GM19023 (cell line): ENCODE results near the gene ARHGEF7.

Experiments
- ATAC-seq: cut with Tn5 transposase; IDR thresholded peaks from one replicate; pipeline ENCODE4 v1.9.1; 2021; ENCODE audit warnings: mild to moderate bottlenecking, moderate library complexity; ENCODE audit not compliant: unreplicated experiment

The ARHGEF7 gene

GRCh38 chr13:111216166-111216960, 101.3 kb downstream of the ARHGEF7 start:
- peak; percentile 53 for ATAC-seq

- ATAC-seq: no peak
These were observed 102.5 kb downstream of the ARHGEF7 start for GRCh38 chr13:111217641-111218040.

GRCh38 chr13:111219280-111219679, 104.2 kb downstream of the ARHGEF7 start:
- ATAC-seq: no peak

DNA sequence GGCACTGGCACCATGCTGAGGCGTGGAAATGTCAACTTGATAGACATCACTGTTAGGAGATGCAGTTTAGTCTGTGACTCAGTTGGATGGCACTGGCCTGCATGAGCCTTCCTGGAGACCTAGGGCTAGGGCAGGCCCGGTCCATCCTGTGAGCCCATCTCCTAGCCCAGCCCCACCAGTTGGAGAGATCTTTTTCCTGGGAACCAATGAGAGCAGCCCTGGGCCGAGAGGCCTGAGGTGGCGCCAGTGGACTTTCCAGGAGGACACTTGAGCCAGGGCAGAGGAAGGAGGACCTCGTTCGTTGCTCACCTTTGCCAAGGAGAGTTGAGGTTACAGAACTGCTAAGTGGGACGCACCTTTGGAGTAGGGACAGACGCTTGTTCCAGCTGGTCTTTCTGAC, 104.8 kb downstream of the ARHGEF7 start:
- no peak for ATAC-seq

- ATAC-seq: no peak
These were observed 110.1 kb downstream of the ARHGEF7 start for GRCh38 chr13:111225166-111225565.

DNA sequence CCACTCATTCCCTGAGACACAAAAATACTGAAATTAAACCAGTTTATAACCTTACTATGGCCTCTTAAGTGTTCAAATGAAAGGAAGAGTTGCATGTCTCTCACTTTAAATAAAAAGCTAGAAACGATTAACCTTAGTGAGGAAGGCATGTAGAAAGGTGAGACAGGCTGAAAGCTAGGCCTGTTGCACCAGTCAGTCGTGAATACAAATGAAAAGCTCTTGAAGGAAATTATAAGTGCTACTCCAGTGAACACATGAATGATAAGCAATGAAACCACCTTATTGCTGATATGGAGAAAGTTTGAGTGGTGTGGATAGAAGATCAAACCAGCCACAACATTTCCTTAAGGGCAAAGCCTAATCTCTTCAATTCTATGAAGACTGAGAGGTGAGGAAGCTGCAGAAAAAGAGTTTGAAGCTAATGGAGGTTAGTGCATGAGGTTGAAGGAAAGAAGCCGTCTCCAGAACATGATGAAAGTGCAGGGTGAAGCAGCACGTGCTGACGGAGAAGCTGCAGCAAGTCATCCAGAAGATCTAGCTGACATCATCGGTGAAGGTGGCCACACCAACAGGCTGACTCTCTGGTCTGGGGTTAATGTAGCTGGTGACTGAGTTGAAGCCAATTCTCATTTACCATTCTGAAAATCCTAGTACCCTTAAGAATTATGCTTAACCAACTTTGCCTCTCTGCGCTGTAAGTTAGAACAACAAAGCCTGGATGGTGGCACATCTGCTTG, 110.9 kb downstream of the ARHGEF7 start:
- no peak for ATAC-seq

DNA sequence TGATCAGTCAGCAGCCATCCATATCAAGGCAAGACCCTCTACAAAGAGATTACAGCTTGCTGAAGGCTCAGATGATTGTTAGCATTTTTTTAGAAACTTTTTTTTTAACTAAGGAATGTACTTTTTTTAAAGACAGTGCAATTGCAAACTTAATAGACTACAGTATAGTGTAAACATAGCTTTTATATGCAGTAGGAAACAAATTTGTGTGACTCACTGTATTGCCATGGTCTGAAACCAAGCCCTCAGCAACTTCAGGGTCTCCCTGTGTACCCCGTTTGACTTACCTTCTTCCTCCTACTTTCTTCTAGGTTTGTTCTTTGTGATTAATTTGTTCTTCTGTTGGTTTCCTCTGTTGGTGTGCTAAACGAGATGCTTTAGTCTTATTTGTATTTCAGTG, 112.3 kb downstream of the ARHGEF7 start:
- ATAC-seq: no peak

DNA sequence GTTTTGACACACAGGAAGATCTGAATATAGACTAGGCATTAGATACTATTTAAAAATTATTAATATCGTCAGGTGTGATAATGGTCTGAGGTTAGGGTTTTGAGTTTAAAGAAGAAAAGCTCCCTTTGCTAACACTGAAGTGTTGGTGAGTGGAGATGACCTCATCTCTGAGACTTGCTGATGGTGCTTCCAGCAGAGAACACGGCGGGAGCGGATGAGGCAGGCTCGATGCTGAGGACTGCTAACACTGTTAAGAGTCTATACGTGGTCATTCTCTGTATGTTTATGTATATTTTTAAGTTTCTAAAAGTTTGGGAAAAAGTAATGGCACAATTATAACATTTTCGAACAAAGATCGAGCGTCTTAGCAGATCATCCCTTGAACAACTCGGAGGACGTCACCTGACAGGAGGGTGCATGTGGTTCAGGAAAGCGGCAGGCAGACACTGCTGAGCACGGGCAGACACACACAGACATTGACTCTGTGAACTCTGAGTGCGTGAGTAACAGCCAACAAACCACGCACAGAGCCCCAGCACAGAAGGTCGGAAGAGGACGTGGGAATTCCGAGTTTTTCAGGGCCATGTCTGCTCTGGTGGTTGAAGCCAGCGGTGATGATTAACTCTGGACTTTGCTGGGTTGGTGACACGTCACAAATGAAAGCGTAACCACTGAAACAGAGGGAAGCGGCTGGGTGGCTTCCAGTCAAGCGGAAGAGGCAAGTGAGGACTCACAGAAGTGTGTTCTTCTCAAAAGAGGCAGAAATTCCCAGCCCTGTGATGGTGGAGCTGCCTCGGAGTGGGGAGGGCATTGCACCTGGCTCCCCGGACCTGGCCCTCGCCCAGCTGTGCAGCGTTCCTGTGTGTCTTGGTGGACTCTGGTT, 113.4 kb downstream of the ARHGEF7 start:
- ATAC-seq: no peak

- ATAC-seq: no peak
These were observed 115.3 kb downstream of the ARHGEF7 start for GRCh38 chr13:111230385-111230930.

DNA sequence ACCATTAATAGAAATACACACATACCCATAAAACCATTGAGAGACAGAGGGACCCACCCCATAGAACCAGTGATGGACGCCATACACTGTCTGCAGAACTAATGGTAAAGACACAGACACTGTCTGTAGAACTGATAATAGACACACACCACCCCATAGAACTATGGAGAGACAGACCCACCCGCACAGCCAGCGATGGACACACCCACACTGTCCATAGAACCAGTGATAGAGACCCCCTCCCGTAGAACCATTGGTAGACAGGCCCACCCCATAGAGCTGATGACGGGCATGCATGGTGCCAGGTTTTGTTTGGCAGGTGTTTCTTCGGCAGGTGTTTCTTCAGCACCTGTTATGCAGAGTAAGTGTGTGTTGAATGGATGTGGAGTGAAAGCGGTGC, 117.1 kb downstream of the ARHGEF7 start:
- ATAC-seq: no peak

GRCh38 chr13:111233080-111233479, 118.0 kb downstream of the ARHGEF7 start:
- no peak for ATAC-seq

GRCh38 chr13:111239764-111240670, 124.9 kb downstream of the ARHGEF7 start:
- no peak for ATAC-seq

- ATAC-seq: no peak
These were observed 126.1 kb downstream of the ARHGEF7 start for GRCh38 chr13:111241006-111241755.

DNA sequence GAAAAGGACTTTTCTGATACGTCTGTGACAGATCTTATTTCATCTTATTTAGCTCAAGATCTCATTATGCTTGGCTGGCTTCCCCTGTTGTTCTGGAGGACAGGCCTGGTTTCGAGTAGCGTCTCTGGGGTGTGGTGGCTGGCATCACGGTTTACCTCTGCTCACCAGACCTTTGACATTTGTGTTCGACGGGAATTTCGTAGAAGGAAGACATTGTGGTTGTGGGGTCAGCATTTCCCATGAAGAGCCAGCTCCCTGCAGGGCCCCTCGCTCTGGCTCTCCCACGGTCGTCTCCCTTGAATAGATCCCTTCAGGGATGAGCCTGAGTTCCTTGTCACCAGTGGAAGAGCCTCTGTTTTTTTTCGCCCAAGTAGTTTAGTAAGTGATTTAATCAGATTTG, 126.8 kb downstream of the ARHGEF7 start:
- no peak for ATAC-seq

- ATAC-seq: no peak
These were observed 127.5 kb downstream of the ARHGEF7 start for GRCh38 chr13:111242585-111242984.

- no peak for ATAC-seq
These were observed 128.9 kb downstream of the ARHGEF7 start for GRCh38 chr13:111243981-111244380.

DNA sequence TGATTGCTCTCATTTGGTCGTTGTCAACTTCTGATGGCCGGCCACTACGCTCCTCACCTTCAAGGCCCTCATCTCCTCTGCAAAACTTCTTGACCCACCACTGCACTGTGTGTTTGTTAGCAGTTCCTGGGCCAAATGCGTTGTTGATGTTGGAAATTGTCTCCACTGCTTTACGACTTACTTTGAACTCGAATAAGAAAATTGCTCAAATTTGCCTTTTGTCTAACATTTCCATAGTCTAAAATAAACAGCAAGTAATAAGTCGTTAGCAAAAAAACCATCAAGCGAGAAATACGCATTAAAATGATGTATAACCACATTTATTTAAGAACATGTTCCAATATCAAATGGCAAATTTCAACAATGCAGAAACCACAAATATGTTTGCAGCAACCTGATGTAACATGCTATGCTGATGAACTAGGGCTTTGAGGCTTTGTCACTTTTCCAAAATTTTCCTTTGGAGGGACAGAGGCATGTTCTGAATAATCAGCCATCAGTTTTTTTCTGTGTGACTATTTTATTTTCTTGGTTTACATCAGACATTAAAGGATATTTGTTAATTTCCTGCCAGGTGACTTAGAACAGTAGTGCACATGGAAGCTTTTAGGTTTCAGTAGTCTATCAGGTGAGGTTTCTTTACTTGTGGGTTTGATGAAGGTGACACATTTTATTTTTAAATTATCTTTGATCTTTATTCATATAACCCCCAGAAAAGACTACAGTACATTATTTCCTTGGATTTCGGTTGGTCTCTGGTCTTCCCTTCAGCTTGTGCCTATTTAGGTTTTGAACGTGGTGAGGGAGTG, 130.7 kb downstream of the ARHGEF7 start:
- no peak for ATAC-seq

DNA sequence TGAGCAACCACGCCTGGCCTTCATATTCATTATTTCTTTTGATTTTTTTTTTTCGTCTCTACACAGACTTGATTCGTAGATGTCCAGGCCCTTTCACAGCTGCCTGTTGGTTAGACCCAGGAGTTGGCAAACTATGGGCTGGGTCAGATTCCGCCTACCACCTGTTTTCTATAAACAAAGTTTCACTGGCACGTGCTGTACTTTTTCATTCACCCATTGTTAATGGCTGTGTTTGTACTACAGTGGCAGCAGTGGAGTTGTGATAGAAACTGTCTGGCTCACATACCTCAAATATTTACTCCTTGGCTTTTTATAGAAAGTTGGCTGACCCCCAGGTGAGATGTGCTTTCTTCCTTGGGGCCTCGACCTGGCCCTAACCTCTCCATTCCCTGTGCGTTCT, 132.4 kb downstream of the ARHGEF7 start:
- ATAC-seq: no peak
